ENCODE measurements around the gene SNX6.
A peak's percentile ranks its signal among the peaks of the same experiment; 100 is the strongest.
"Not testable (repeated sequence)": the region's sequence is repeated elsewhere in the genome, so short reads cannot be mapped to it uniquely, and the experiment has no call there.

SNX6 gene

DNA sequence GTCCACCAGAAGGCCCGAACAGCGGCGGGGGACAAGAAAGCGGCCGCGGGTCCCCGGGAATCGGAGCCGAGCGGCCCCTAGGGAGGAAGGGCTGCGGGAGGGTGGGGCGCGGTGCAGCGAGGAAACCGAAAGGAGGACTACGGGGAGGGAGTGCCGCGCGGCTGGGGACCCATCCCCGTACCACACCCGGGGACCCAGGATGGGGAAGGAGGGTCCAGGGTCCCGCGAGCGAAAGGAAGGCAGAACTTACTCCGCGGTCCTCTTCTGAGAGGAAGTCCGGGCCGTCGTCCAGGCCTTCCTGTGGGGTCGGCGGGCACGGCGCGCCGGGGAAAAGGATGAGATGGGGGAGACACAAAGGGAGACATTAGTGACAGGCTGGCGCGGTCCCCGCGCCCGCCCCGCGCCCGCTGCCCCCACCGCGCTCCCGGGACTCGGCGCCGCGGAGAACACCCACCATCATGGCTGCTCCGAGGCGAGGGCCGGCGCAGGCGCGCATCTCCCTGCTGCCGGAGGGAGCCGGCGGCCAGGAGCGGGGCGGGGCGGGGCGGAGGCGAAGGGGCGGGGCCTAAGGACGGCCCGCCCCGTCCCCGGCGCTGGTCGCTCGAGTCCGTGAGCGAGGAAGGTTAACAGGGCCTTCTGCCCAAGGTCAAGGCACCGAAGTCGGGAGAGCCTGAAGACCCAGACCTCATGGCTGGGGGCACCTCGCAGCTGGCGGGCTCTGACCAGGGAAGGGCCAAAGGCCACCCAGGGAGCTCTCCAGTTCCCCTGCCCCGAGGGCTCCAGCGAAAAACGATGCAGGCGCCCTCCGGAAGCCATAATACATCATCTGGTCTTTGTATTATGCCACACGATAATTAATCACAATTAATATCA is at the start of gene SNX6:
TSS of gene SNX6 (minus strand) at position 492 of the 873 bp plus-strand sequence. CDS start at position 460, 32 bp downstream.
- DNase-seq, result peak; percentile 73

DNA sequence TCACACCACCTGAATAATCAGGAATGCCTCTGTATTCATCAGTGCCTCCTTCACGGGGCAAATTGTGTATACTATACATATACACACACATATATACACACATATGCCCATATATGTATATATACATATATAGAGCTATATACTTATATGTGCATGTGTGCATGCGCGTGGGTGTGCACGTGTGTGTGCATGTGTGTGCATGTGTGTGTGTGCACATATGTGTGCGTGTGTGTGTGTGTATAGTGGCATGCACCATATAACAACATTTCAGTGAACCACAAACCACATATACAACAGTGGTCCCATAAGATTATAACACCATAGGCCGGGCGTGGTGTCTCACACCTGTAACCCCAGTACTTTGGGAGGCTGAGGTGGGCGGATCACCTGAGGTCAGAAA is 48.8 kb upstream of the SNX6 start:
- DNase-seq, result no peak

DNA sequence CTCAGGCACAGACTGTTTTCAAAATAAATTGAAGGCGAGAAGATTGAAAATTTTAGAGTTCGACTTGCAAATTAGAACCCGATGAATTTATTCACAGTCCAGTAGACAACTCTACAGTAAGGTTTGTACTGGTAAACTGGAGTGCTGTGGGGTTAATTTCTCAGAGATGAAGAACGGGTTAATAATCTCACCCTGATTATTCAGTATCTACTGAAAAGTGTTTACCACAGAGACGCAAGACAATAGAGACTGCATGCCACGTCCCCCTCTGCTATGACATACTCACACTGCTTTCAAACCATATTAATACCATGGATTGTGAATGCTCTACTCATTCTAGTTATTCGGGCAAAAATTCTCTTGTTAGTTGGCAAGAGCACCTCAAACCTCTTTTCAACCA is 48.4 kb upstream of the SNX6 start:
- DNase-seq, result no peak

DNA sequence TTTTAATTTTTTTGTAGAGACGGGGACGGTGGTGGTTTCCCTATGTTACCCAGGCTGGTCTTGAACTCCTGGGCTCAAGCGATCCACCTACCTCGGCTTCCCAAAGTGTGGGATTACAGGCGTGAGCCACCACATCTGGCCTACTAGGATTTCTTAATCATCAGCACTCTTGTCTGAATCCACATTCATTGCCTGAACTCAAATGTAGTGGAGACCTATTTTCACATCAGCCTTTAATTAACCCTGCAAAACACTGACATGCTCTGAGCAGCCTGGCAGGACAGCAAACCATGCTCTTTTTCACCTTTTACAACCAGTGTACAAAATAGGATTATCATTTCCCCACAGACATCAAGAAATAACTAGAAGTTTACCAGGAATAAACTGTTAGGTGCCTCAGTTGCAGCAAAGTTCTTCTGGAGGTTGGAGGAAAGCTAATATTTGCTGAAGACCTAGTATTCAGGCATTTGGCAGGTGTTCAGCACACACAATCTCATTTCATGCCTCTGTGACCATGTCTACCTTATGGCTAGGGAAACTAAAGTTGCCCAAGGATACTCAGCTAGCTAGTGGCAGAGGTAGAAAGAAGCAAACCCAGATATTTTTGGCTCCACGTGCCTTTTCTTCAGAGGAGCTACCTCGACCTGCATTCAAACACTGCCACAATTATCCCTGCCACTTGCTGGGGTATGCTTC is 46.7 kb upstream of the SNX6 start:
- DNase-seq, result peak; percentile 28

DNA sequence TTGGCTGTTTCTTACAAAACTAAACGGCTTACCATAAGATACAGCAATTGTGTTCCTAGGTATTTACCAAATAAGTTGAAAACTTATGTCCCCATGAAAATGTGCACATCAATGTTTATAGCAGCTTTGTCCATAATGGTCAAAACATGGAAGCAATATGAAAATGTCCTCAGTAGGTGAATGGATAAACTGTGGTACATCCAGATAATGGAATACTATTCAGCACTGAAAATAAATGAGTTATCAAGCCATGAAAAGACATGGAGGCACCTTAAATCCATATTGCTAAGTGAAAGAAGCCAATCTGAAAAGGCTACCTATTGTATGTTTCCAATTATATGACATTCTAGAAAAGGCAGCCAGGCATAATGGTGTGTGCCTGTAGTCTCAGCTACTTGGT is 43.8 kb upstream of the SNX6 start:
- no peak for DNase-seq

DNA sequence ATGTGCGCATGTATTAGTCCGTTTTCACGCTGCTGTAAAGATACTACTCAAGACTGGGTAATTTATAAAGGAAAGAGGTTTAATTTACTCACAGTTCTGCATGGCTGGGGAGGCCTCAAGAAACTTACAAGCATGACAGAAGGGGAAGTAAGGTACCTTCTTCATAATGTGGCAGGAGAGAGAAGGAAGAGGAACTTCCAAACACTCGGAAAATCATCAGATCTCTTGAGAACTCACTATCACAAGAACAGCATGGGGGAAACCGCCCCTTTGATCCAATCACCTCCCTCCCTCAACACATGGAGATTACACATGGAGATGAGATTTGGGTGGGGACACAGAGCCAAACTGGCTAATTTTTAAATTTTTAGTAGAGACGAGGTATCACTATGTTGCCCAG is 41.8 kb upstream of the SNX6 start:
- no peak for DNase-seq

DNA sequence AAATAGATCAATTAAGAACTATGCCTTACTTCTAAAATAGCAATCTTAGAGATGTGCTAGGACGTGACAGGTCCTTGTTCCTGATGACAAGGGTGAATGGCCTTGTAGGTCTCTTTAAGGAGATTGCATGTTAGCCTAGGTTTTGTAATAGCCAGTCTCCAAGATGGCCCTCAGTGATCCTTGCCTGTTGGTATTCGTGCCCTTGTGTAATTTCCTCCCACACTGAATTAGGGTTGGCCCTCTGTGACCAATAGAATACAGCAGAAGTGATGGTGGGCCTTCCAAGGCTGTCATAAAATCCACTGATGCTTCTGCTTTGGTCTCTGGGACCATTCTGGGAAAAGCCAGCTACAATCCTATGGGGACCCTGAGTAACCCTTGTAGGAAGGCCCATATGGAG is 38.2 kb upstream of the SNX6 start:
- DNase-seq, result no peak

GRCh38 chr14:34667007-34667406 is 37.1 kb upstream of the SNX6 start:
- DNase-seq, result no peak

DNA sequence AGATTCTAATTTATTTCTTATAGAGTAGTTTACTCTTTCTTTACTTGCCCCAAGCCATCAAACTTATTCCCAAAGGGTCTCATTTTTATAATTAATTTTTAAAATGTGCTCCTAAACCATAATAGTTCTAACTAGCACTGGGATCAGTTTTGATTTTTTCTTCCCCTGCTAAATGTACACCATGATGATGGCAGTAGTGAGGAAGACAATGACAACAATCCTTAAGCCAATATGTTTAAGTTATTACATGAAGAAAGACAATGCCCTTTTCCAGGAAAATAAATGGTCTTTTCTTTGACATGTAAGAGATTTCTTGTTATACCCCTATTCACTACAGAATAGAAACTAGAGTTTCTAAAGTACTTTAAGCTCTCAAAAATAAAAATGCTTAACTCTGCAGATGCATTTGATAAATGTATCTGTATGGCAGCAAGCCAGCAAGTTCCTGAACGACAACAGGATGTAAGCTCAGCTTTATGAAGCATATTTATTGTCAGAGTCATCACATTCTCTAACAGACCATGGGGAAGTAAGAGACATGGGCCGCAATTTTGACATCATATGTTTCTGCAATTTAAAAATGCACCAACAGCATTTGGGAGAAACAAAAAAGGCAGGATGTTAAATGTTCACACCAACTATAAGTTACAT is 36.0 kb upstream of the SNX6 start:
- no peak for DNase-seq

DNA sequence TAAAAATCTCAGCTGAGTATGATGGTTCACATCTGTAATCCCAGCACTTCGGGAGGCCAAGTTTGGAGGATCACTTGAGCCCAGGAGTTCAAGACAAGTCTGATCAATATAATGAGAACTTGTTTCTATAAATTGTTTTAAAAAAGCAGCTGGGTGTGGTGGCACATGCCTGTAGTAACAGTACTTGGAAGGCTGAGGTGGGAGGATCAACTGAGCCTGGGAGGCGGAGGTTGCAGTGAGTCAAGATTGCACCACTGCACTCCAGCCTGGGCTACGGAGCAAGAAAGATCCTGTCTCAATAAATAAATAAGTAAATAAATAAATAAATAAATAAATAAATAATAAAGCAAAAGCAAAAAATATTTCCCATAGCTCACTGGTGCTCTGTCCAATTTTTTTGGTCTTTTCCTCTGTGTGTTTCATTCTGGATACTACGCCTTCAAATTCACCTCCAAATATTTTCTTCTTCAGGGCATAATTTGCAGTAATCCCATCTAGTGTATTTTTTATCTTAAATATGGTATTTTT is 32.7 kb upstream of the SNX6 start:
- DNase-seq, result no peak

- DNase-seq, result no peak
Observed at GRCh38 chr14:34660796-34661195, 30.8 kb upstream of the SNX6 start.

GRCh38 chr14:34655959-34656358 is 26.0 kb upstream of the SNX6 start:
- DNase-seq, result no peak

DNA sequence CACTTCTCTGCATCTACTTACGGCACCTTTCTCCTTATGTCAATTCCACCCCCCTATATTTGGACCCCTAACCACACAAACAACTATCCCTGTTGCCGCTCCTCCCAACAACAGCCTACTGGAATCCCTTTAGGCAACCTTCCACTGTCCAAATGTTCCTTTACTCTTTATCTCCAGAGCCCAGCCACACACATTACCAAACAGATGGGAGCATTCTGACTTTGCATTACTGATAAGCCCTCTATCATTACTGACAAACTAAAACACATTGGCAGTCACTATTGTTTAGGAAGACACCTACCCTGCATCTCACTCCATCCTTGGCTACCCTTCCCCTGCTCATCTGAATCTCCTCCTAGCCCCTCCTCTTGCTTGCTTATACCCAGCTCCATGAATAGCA is 23.1 kb upstream of the SNX6 start:
- not testable (repeated sequence) for DNase-seq

- not testable (repeated sequence) for DNase-seq
Observed at GRCh38 chr14:34652348-34652747, 22.4 kb upstream of the SNX6 start.

DNA sequence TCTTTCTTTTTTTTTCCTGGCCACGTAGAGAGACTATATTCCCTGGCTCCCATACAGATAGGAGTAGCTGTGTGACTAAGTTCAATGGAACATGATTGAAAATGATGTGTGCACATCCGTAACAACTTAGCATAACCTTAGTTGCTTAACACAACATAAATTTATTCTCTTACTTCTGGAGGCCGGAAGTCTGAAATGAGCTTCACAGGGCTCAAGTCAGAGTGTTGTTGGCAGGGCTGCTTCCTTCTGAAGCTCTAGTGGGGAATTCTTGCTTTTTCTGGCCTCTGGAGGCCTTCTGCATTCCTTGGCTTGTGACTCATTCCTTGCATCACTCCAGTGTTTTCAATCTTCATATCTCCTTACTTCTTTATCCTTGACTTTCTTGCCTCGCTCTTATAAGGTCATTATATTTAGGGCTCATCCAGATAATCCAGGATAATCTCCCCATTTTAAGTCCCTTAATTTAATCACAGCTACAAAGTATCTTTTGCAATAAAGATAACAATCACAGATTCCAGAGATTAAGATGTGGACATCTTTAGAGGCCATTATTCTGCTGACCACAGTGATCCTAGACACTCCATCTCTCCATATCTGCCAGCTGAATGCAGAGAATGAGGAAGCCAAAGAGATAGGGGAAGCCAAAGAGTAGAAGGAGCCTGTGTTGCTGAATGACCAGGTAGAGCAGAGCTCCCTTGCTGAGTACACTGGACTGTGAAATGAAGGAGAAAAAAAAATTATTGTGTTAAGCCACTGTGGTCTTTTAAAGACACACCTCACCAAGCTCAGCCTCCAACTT is 21.0 kb upstream of the SNX6 start:
- peak; percentile 70 for DNase-seq

- not testable (repeated sequence) for DNase-seq
Observed at GRCh38 chr14:34650006-34650405, 20.1 kb upstream of the SNX6 start.

DNA sequence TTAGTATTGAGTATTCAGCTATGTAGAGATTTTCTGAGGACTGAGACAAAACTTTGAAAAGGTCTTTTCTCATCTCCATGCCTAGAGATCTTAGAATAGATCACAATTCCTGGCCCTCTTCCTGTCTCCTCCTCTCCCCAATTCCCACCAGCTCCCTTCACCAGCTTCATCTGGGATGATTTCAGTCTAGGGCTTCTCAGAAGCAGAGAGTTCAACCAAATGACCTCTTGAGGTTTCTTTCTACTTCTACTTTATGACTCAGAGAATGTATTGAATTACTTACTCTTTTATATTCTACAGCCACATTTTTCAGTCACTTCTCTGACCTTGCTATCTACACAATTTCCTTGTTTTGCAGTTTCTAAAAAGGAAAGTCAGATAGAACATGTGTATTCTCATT is 19.4 kb upstream of the SNX6 start:
- no peak for DNase-seq

DNA sequence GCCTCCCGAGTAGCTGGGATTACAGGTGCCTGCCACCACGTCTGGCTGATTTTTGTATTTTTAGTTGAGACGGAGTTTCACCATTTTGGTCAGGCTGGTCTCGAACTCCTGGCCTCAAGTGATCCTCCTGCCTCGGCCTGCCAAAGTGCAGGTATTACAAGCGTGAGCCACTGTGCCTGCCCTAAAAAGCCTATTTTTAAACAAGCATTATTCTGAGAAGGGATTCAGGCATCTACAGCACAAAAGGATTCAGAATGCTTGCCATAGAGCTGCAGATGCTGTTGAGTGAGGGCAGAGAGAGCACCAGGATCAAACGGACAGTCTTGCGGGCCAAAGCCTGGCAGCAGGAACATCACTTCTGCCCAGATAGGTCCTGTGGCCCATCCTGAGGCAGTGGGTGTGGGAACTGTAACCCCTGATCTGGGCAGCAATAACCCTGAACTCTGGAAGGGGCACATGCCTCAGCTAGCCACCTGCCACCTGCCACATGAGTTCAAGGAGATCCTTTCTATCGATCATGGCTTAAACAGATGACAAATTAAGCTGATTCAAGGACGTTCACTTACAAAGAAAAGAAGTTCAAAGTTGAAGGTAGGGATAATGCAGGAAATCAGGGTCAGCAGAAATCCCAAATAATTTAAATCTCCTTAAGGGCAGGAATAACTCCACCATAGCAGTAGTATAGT is 16.8 kb upstream of the SNX6 start:
- DNase-seq, result peak; percentile 17

DNA sequence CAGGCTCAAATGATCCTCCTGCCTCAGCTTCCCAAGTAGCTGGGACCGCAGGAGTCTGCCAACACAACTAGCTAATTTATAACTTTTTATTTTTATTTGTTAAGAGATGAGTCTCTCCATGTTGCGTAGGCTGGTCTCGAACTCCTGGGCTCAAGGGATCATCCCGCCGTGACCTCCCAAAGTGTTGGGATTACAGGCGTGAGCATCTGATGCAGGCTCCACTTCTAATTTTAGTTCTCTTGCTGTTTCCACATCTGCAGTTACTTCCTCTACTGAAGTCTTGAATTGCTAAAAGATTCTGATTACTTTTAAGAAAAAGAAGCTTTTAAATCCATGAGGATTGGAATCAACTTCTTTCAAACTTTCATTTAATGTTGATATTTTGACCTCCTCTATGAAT is 13.4 kb upstream of the SNX6 start:
- DNase-seq, result no peak

DNA sequence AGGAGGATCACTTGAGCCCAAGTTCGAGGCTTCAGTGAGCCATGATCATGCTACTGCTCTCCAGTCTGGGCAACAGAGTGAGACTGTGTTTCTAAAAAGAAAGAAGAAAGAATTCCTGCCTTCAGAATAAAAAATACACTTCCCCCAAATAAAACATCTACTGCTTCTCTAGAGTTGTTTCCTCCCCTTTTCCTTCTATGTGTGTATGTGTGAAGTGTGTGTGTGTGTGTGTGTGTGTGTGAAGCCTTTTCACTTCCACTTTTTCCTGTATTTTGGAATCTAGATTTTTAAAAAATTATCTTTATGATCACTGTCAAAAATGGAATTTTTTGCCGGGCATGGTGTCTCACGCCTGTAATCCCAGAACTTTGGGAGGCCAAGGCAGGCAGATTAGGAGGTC is 12.6 kb upstream of the SNX6 start:
- DNase-seq, result no peak

- no peak for DNase-seq
Observed at GRCh38 chr14:34640826-34641225, 10.9 kb upstream of the SNX6 start.

DNA sequence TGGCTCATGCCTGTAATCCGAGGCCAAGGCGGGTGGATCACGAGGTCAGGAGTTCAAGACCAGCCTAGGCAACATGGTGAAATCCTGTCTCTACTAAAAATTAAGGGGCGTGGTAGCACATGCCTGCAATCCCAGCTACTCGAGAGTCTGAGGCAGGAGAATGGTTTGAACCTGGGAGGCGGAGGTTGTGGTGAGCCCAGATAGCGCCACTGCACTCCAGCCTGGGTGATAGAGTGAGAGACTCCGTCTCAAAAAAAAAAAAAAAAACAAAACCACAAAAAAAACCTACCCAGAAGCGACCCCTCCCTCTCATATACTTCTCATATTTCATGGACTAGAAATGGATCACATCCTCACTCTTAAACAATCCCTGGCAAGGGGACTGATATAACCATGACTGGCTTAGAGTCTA is 4.4 kb upstream of the SNX6 start:
- DNase-seq, result not testable (repeated sequence)

All from NCI-H82 (cell line).